Mesenteric fat pad (tissue), 1 donor: ENCODE data around the gene POC1A. TPM values are rescaled to one million over a fixed set of nuclear protein-coding genes. Genes with fewer than 3 reads are reported as not detected.

Source experiments
- DNase-seq: peaks from one replicate; pipeline ENCODE4 v3.0.0-alpha.2; 2020; ENCODE audit warnings: low spot score
- total RNA-seq: library from RNA; stranded (reverse); fragmentation: NEBNext Ultra II Directional; extraction: Animal tissue kit (Norgen Biotek cat#: 25700); gene quantifications from one replicate; pipeline ENCODE4 v1.2.1, GENCODE V29; 2021
- donor health status: DM: yes; HTN: yes; CAD: no.

POC1A gene
- total RNA-seq, 1 donor from 2014 or later = 2.8 TPM

- no peak for DNase-seq
Observed at GRCh38 chr3:52106951-52107611, 47.1 kb downstream of the POC1A start.

DNA sequence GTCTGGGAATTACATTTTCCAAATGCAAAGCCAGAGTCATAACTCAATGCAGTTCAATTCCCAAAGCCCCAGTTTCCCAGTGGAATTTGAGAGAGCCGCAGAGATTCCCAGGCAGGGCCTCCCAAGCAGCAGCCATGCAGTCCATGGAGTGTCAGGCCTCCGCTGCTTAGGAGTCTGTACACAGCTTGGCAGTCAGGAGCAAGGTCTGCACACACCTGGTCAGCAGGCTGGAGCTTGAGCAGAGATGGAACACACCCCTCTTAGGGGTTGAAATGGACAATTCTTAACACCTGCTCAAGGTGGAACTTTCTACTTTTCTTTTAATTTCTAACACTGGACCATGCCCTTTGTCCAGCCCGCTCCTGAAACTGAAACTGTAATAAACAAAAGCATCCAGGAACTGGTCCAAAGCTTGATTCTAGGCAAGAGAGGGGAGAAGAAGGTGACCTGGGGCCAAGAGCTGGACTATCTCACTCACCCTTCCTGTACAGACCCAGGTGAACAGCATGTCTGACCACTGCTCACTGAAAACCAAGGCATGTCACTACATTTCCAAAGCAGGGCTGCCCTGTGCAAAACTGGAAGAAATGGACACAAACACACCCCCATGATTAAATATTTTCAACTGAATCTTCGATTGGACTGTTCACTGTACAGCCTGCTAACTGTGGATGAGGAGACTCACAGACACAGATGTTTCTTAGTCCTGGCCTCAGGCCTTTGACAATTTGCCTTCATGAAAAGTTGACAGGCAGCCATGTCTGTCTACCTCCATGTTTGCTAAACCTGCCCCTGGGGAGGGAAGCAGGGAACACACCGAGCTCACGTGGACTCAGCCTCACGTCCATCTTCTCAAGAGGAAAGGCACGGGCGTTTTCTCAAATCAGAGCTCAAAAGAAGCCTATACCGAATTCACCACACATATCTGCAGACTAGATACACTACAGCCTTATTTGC is 49.3 kb downstream of the POC1A start:
- DNase-seq = no peak

DNA sequence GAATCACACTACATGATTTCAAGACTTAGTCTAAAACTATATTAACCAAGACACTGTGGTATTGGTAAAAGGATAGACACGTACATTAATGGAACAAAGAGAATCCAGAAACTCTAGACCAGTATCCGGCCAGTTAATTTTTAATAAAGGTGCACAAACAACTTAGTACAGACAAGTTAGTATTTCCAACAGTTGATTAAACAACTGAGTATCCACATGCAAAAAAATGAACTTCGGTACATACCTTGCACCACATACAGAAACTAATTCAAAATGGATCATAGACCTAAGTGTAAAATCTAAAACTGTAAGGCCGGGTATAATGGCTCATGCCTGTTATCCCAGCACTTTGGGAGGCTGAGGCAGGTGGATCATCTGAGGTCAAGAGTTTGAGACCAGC is 51.3 kb downstream of the POC1A start:
- no peak for DNase-seq

DNA sequence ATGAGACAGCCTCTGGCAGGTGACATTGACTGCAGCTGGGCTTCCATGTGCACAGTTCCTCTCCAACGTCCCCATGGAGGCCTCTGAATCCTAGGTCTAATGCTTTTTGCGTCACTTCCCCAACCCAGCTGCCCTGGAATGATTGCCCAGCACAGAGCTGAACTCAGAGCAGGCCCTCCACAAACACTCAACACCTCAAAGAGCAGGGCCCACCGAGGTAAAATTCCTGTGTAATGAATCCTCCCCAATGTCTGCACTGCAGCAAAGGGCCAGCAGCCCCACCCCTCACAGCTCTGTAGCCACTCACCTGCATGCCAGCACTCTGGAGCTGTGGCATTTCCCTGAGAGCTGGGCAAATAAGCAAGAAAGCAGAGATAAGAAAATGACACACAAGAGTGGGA is 55.2 kb downstream of the POC1A start:
- no peak for DNase-seq

GRCh38 chr3:52097851-52098507 is 56.2 kb downstream of the POC1A start:
- DNase-seq = no peak

- DNase-seq = no peak
Observed at GRCh38 chr3:52095990-52096775, 58.0 kb downstream of the POC1A start.

DNA sequence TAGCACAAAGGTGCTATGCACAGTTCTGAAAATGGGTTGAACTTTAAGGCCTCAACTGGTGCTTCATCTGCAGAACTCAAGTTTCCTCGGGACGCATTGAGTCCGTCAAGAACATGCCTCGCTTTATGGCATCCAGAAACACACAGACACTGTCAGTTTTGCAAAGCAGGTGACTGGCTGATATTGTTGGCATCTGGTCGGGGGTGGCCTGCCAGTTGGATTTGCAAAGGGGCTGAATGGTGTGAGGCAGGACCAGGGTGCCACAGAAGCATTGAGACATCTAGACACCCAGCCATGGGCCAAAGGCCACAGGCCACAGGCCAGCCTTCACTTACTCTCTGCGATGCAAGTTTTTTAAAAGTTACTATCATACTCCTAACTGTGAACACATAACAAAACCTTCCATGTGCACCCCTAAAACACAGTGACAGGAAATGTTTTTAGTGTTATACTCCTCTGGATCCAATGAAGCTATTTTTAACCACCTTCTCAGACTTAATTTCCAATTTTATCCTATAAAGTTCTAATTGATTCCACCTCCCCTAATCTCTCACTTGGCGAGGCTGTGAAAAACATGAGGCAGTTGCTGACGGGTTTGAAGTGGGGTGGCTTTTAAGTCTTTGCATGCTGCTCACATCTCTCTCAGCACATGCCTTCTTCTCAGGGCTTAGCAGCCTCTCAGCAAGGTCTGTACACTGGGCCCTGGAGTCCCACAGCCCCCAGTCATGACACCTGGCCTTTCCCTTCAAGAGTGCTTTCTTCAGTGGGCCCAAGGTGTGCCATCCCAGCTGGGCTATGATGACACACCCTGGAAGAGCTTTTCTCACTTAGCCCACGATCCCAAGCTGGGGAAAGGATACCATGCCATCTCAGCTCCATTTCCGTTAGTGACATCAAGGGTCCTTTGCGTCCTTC is 59.4 kb downstream of the POC1A start:
- DNase-seq = no peak

DNA sequence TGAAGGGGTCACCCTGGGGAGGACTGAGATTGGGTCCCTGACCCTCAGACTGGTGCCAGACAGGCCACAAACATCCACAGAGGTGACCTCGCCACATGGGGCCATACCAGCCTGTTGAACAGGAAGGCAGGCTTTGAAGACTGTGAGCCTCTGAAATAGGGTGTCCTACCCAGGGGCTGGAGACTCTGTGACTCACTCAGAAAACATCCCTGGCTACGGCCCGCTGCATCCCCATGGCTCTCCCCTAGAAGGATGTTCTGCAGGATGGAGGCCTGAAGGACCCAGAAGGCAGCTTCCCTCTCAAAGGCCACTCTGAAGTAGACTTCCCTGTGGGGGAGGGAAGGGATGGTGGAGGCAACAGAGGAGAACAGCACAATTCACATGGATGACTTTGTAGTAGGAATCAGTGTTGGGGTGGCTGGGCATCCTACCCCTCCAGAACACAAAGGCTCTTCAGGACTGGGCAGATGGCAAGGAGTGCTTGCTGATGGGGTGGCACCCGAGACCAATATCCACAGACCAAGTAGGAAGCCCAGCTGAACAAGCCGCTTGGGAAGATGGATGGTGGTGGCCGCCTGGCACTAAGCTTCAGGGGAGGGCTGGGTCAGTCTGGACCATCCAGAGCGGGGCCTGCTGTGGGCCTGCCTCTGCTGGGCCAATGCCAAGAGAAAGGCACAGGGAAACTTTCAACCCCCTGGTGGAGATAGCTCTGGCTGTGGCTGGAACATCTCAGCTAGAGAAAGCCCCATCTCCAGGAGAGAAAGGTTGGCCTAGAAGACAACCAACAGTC is 60.3 kb downstream of the POC1A start:
- no peak for DNase-seq

DNA sequence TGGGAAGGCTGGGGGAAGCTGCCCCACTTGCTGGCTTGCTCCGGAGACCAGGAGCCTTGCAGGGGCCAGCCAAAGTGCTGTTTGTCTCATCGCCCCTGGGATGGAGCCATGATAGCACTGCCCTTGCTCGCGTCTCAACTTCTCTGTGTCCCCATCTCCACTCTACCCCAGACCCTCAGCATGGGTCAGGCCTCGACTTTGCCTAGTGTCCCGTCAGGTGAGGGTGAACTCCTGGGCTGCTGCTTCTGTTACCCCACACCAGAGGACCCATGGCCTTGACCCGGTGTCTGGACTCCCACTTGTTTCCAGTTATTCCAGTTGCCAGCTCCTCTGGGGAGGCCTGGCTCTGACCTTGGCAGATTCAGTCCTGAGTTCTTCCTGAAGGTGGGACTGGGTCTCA is 61.3 kb downstream of the POC1A start:
- no peak for DNase-seq

GRCh38 chr3:52092271-52092660 is 62.0 kb downstream of the POC1A start:
- no peak for DNase-seq

GRCh38 chr3:52091586-52092270 is 62.5 kb downstream of the POC1A start:
- DNase-seq = no peak

- no peak for DNase-seq
Observed at GRCh38 chr3:52090933-52091468, 63.2 kb downstream of the POC1A start.

DNA sequence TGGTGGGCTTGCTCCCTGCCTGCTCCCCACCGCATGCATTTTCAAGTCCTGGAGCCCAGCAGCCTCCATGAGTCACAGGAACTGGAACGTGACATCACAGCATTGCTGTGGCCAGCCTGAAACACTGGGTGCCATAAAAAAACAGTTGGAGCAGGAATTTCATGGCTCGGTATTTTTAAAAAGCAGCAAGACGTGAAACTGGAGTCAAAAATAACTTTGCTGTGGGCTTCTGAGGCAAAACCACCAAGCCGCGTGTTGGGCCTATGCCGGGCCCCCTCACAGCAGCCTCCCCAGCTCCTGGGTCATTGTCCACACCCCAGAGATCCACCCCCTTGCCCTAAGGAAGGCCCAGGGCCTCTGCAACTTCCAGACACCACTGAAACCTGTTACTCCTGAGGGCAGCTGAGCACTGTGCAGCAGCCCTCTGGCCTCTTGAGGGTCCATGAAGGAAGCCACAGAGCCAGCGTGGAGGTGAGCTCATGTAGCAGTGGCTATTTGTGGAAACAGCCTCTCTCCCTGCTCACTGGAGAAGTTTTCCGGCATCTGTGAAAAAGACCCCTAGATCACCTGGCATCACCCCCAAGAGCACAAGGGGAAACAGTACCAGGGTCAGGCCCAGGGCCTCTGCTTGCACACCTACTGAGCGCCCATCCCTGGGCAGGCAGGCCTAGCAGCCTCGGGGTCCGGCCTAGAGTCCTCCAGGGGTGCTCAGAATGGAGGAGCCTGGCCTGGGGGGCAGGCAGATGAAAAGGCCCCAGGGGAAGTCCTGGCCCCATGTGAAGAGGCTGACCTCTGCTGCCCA is 63.9 kb downstream of the POC1A start:
- no peak for DNase-seq

DNA sequence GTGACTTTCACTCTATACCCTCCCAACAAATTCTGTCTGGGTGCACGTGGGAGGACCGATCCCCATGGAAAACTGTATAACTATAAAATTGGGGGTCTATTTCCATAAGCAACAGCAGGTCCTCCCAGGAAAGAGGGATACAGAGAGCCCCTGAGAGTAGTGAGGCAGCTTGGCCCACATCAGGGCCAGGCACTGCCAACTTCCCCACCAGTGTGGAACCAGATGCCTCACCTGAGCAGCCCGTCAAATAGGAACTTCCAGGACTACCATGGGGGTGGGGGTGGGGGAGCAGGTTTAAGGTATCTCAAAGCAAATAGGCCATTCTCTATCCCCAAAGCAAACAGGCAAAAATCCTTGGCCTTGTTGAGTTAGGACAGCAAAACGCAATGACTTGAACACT is 64.5 kb downstream of the POC1A start:
- DNase-seq = no peak

DNA sequence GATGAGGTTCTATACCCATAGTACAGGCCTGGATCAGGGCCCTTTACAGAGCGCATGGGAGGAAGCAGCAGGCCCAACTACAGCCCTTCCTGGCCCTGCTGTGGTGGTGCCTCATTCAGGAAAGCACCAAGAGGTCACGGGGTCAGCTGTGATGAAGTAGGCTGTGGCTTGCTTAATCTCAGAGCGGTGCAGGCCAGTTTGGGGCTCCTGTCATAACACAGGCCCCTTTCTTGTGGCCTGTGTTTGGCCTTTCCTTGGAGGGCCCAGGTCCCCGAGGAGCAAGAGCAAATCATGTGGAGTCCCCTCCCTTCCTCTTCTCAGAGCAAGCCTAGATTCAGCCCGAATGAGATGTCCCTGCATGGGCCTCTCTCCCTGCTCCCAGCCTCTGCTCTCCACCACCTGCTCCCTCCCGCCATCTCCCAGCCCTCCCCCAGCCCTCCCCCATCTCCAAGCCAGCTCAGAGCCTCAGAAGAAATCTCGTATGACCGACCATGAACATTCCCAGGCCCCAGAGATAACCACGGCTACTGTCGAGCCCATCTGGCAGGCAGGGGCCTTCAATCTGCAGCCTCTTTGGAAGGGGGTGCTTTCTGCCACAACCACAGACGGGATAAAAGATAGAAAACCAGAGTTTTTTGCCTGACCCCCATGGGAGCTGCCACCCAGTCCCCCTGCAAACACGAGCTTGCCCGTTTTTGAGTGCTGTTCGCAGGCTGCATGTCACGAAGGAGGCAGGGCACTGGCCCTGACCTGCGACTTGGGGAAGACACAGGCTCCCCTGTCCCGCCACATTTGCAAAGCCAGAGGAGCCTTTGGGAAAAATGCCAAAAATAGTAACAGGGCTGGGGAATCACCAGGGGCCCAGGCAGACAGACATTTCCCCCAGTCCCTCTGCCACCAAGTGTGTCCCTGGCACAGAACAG is 65.5 kb downstream of the POC1A start:
- DNase-seq = no peak

GRCh38 chr3:52087731-52088130 is 66.5 kb downstream of the POC1A start:
- no peak for DNase-seq
